Mucosa of descending colon (tissue), 3 donors: Measurements from ENCODE around the gene RAP1GAP. TPM values are rescaled to one million over a fixed set of nuclear protein-coding genes. Genes with fewer than 3 reads are reported as not detected.

ENCODE experiments used
- ATAC-seq: fragments of 200-7000 bp; cut with Tn5 transposase; one replicate; pipeline ENCODE4 v1.9.1; 2020; ENCODE audit warnings: mild to moderate bottlenecking, moderate library complexity
- DNase-seq, 3 donors: peaks; one replicate each; pipeline ENCODE4 v3.0.0-alpha.2; 2020
- H3K36me3 ChIP-seq: fragments of 200-600 bp; one replicate; pipeline ENCODE4 v1.8.0; 2021; ENCODE audit warnings: low read depth, mild to moderate bottlenecking
- H3K4me1 ChIP-seq: fragments of 200-600 bp; one replicate; pipeline ENCODE4 v1.8.0; 2021; ENCODE audit warnings: low read depth, mild to moderate bottlenecking
- H3K4me3 ChIP-seq: fragments of 200-600 bp; one replicate; pipeline ENCODE4 v1.8.0; 2021; ENCODE audit warnings: mild to moderate bottlenecking
- H3K9me3 ChIP-seq: fragments of 200-600 bp; one replicate; pipeline ENCODE4 v1.8.0; 2021; ENCODE audit warnings: mild to moderate bottlenecking
- intact Hi-C, 2 donors: fragments of 100-400 bp; cut with DNase I in 1 of 2; cut with micrococcal nuclease in 1 of 2; formaldehyde crosslinking; loops; one replicate each; pipeline versions ENCODE4 v1.11.0 to v1.11.1; 2022; cut with DNase I, micrococcal nuclease
- total RNA-seq, 3 donors: library from RNA; stranded (reverse); fragmentation: NEBNext Ultra II Directional in 2 of 3; extraction: Animal tissue kit (Norgen Biotek cat#: 25700) in 2 of 3; gene quantifications; one replicate each; pipeline versions ENCODE4 v1.2.1 to v1.2.4, GENCODE V29; 2021 to 2023
- TF ChIP-seq, protein P1 (sequence below): fragments of 200-600 bp; IDR thresholded peaks from one replicate; pipeline ENCODE4 v1.8.0; 2022; ENCODE audit warnings: antibody characterized with exemption, mild to moderate bottlenecking
- donor health status: DM: no; HTN: no; CAD: no; lungs with moderate emphysema.
- donor health status: DM: no; HTN: no; CAD: no.
- donor health status: DM: no; HTN: yes; CAD: no.

Gene RAP1GAP
- total RNA-seq, 3 donors from 2014 or later, result 15.7 to 59.6 (median 43.0) TPM

DNA sequence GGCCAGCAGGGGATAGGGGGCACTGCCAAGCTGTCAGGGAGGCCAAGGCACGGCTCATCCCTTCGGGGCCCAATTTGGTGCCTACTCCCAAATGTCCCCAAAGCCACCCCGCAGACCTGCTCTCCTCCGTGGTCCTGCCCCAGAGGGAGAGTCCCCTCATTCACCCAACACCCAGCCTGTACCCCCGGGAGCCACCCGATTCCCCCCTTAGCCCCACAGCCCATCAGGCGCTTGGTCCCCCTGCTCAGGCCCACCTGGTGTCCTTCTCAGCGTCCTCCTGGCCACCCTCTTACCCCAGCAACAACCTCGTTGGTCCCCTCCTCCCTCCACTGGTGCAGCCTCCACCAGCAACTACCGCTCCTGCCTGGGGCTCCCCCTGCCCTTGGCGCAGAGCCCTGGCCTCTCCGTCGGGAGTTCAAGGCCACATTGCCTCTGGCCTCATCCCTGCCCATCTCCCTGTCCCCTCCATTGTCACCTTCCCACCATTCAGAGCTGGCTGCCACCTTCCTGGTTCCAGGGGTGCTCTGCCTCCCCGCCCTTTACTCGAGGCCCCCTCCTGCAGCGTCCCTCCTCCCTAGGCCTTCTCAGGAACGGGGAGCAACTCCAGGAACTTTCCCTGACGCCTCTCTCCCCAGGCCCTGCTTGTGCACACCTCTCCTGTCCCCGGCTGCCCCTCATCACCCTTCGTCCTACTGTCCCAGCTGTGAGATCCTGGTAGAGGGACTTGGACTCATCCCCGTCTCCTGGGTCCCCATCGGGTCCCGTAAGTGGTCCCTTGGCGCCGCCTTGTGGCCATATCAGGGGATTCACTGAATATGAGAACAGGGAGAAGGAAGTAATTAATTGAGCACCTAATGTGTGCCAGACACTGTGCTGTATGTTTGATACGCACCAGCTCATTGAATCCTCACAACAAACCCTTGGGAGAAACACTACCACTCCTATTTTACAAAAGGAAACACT, 73.9 kb downstream of the RAP1GAP start:
- H3K4me1 ChIP-seq, result no peaks in the 10 kb centered on the region
- H3K9me3 ChIP-seq, result no peaks in the 10 kb centered on the region
- H3K36me3 ChIP-seq, result no peaks in the 10 kb centered on the region
- peak; percentile 48 for ATAC-seq
- no peak overlapping the region for H3K4me3 ChIP-seq
- intact Hi-C loops, result no loop called here
- peak in 2 of 3 donors; percentile 60 to 69 for DNase-seq
- TF ChIP-seq, protein P1, sequence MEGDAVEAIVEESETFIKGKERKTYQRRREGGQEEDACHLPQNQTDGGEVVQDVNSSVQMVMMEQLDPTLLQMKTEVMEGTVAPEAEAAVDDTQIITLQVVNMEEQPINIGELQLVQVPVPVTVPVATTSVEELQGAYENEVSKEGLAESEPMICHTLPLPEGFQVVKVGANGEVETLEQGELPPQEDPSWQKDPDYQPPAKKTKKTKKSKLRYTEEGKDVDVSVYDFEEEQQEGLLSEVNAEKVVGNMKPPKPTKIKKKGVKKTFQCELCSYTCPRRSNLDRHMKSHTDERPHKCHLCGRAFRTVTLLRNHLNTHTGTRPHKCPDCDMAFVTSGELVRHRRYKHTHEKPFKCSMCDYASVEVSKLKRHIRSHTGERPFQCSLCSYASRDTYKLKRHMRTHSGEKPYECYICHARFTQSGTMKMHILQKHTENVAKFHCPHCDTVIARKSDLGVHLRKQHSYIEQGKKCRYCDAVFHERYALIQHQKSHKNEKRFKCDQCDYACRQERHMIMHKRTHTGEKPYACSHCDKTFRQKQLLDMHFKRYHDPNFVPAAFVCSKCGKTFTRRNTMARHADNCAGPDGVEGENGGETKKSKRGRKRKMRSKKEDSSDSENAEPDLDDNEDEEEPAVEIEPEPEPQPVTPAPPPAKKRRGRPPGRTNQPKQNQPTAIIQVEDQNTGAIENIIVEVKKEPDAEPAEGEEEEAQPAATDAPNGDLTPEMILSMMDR, result peak; percentile 31

DNA sequence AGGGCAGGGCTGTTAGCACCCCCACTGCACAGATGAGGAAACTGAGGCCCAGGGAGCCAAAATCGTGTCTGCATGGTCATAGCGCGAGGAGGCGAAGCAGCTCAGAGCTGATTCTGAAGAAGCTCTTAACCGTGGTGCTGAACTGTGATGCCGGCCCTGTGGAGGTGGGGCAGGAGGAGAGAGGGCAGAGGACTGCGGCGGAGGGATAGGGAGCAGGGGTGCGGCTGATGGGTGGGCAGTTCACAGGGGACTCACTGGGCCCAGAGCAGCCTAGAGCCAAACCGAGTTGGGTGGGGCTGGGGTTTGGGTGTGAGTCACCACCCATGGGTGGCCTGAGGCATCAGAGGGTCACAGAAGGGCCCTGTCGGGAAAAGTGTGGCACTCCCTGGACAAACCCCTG, 74.7 kb downstream of the RAP1GAP start:
- no peak for ATAC-seq
- Histone ChIP-seq H3K9me3 (no peaks in the 10 kb centered on the region), H3K36me3 (no peaks in the 10 kb centered on the region), H3K4me1 (no peaks in the 10 kb centered on the region), H3K4me3 (no peak overlapping the region)
- TF ChIP-seq, protein P1, result no peak
- no peak for DNase-seq
- intact Hi-C loops, result no loop called here

DNA sequence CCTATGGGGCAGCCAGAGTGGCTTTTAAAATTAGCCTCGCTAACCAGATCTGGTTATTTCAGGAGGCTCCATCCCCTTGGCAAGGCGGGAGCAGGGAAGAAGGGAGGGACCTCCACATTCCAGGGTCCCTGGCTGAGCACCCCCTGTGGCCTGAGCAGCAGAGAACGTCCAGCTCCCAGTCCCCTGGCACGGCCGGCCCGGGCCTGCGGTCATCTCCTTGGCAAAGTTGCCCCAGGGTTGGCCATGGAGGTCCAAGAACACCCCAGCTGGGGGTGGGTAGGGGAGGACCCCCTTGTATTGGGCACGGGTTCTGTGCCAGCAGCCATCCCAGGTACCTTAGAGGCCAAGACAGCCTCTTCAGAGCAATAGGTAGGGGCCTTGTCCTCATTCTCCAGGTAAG, 75.9 kb downstream of the RAP1GAP start:
- Histone ChIP-seq H3K4me3 (no peak overlapping the region), H3K9me3 (no peaks in the 10 kb centered on the region), H3K4me1 (no peaks in the 10 kb centered on the region), H3K36me3 (no peaks in the 10 kb centered on the region)
- intact Hi-C loops, result no loop called here
- TF ChIP-seq, protein P1, result no peak
- no peak for DNase-seq
- ATAC-seq, result no peak

DNA sequence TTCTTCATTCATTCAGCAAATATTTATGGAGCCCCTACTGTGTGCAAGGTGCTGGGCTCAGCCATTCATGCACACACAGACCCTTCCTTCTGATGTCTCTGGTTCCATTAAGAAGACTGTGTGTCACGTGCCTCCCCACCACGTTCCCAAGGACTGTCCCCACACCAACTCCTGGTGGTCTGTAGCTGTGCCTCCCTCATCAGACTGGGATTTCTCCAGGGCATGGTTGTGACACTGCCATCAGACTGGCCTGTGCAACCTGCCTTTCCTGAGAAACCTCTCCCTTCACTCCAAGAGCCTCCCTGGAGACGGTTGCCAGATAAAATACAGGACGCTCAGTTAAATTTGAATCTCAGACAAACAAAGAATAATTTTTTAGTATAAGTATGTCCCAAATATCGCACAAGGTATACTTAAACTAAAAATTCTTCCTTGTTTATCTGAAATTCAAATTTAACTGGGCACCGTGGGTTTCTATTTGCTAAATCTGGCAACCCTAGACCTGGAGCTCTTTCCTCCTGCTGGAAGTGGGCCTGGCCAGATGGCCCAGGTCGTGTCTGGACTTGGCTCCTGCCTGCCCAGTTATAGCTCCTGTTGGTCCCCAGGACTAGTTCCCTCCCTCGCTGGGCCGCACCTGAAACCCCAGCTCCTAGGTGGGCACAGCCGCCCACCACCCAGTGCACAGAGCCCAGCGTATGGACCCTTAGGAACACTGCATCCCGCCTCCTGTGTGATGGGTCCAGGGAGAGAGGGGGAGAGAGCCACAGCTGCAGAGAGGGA, 76.9 kb downstream of the RAP1GAP start:
- H3K4me1 ChIP-seq, result no peaks in the 10 kb centered on the region
- ATAC-seq (no peak), DNase-seq (no peak)
- no peaks in the 10 kb centered on the region for H3K9me3 ChIP-seq
- no peaks in the 10 kb centered on the region for H3K36me3 ChIP-seq
- intact Hi-C loops, result no loop called here
- TF ChIP-seq, protein P1, result no peak
- H3K4me3 ChIP-seq, result no peak overlapping the region

DNA sequence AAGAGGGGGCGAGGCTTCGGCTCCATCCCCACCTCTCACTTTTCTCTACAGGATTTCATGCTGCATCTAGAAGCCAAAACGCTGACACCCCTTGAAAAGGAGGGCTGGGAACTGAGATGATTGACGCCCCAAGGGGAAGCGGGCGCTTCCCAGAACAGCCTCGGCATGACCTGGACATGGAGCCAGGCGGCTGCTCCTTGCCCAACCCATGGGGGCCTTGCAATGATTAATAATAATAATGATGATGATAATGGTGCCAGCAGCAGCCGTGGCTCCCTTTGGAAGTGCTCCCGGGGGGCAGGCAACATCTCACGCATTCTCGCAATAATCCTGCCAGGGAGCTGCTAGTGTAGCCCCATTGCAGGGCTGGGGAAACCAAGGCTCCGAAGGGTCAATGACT, 78.2 kb downstream of the RAP1GAP start:
- H3K4me3 ChIP-seq, result no peak overlapping the region
- intact Hi-C loops, result no loop called here
- ATAC-seq (no peak), DNase-seq (no peak)
- TF ChIP-seq, protein P1, result no peak
- H3K9me3 ChIP-seq, result no peaks in the 10 kb centered on the region
- H3K4me1 ChIP-seq, result peaks cover 5% of the 10 kb centered on the region
- H3K36me3 ChIP-seq, result no peaks in the 10 kb centered on the region
